T-cell (primary cell): Measurements from ENCODE around the gene ATXN7. TPM values are rescaled to one million over a fixed set of nuclear protein-coding genes. Genes with fewer than 3 reads are reported as not detected.

ENCODE experiments used
- ATAC-seq, 4 experiments: fragments of 200-7000 bp in 3 of 4; fragments of 150-1000 bp in 1 of 4; cut with Tn5 transposase; replicated peaks in 1 of 4; 1 replicate in 3 of 4; 2 replicates in 1 of 4; pipeline ENCODE4 v1.10.0; 2021; ENCODE audit warnings: moderate library complexity in 3 of 4, mild to moderate bottlenecking in 2 of 4, moderate number of reproducible peaks in 1 of 4
- CTCF ChIA-PET, 2 donors: fragments of 300-600 bp; sonication (Branson Sonifier 250); formaldehyde crosslinking; loops; one replicate each; lab custom pipeline; 2022; ENCODE audit warnings: antibody characterized with exemption in 2 of 2; lab: Charles Lee
- POLR2A ChIA-PET, 2 donors: fragments of 300-600 bp; sonication (Branson Sonifier 250); formaldehyde crosslinking; loops; one replicate each; lab custom pipeline; 2022; ENCODE audit warnings: antibody characterized with exemption in 2 of 2; lab: Charles Lee
- DNase-seq, 35 experiments: peaks; one replicate each; pipeline versions ENCODE4 v3.0.0 to v3.0.0-alpha.2; 2013 to 2023
- H3K27ac ChIP-seq: one replicate; pipeline ENCODE4 v1.5.1; 2013; ENCODE audit warnings: low read length
- H3K27me3 ChIP-seq, 2 experiments: replicated peaks in 1 of 2; 1 replicate in 1 of 2; 2 replicates in 1 of 2; pipeline versions ENCODE4 v1.6.1 to v1.7.0; 2013; ENCODE audit warnings: low read length in 1 of 2, mixed read lengths in 1 of 2; ENCODE audit not compliant: control insufficient read depth in 2 of 2, insufficient read depth in 2 of 2; ENCODE audit errors: extremely low read depth in 1 of 2
- H3K36me3 ChIP-seq, 2 donors: 1 replicate in 1 of 2; 2 replicates in 1 of 2; pipeline versions ENCODE4 v1.6.1 to v1.7.0; 2013; ENCODE audit warnings: low read length in 1 of 2; ENCODE audit not compliant: control insufficient read depth in 2 of 2, insufficient read depth in 1 of 2; ENCODE audit errors: extremely low read depth in 1 of 2
- H3K4me1 ChIP-seq, 2 experiments: 1 replicate in 1 of 2; 2 replicates in 1 of 2; pipeline versions ENCODE4 v1.6.1 to v1.7.0; 2013; ENCODE audit warnings: low read length in 2 of 2, mixed read lengths in 1 of 2; ENCODE audit not compliant: insufficient read depth in 2 of 2, control insufficient read depth in 1 of 2; ENCODE audit errors: extremely low read depth in 1 of 2
- H3K4me3 ChIP-seq, 2 donors: 1 replicate in 1 of 2; 2 replicates in 1 of 2; pipeline versions ENCODE4 v1.5.1 to v1.7.0; 2013; ENCODE audit warnings: mild to moderate bottlenecking in 2 of 2, low read length in 1 of 2, moderate library complexity in 1 of 2; ENCODE audit not compliant: control insufficient read depth in 1 of 2; ENCODE audit errors: extremely low read depth in 1 of 2
- H3K9me3 ChIP-seq: 2 replicates; pipeline ENCODE4 v1.7.0; 2013
- H3K27ac Mint-ChIP-seq, 2 donors: one replicate each; pipeline ENCODE4 v1.8.0; 2020 to 2021; ENCODE audit warnings: mild to moderate bottlenecking in 2 of 2, mixed read lengths in 2 of 2
- H3K27me3 Mint-ChIP-seq, 2 donors: one replicate each; pipeline ENCODE4 v1.8.0; 2021 to 2022; ENCODE audit warnings: mixed read lengths in 2 of 2
- H3K36me3 Mint-ChIP-seq: one replicate; pipeline ENCODE4 v1.8.0; 2021; ENCODE audit warnings: mixed read lengths
- H3K4me1 Mint-ChIP-seq, 3 donors: one replicate each; pipeline ENCODE4 v1.8.0; 2020 to 2022; ENCODE audit warnings: mixed read lengths in 3 of 3, mild to moderate bottlenecking in 1 of 3
- H3K4me3 Mint-ChIP-seq, 3 donors: one replicate each; pipeline ENCODE4 v1.8.0; 2020 to 2022; ENCODE audit warnings: mild to moderate bottlenecking in 3 of 3, mixed read lengths in 3 of 3, moderate library complexity in 3 of 3
- H3K9me3 Mint-ChIP-seq, 3 donors: one replicate each; pipeline ENCODE4 v1.8.0; 2020 to 2022; ENCODE audit warnings: mixed read lengths in 3 of 3
- WGBS: methylation state at CpG from one replicate; pipeline ENCODE4 v1.1.5; 2013; ENCODE audit warnings: missing lambda C conversion rate; ENCODE audit not compliant: insufficient coverage; 5-methylcytosine and 5-hydroxymethylcytosine counted together
- total RNA-seq, 35 experiments: library from RNA in 6 of 35; stranded (reverse) in 6 of 35; fragments of 120-200 nt in 1 of 35; gene quantifications; one replicate each; pipeline versions ENCODE4 v1.2.1 to v1.2.4 and lab custom pipeline; 2013 to 2026

Gene ATXN7
- total RNA-seq, 5 donors from 2014 or later (not counting 1 experiment from before 2014, with no cell fraction given): 110 to 231 (median 123) TPM

GRCh38 chr3:63969876-63970275 lies 106.2 kb downstream of the ATXN7 start:
- no peaks in the 10 kb centered on the region for H3K27me3 Mint-ChIP-seq
- ATAC-seq: no peak
- H3K36me3 Mint-ChIP-seq: peaks cover 16% of the 10 kb centered on the region
- H3K9me3 Mint-ChIP-seq: no peaks in the 10 kb centered on the region
- POLR2A ChIA-PET: interaction anchor here in 1 of 2 donors (1.7 kb wide), 1 partner anchor 9 kb away, joined by 10 read pairs; no protein-coding TSS in a partner anchor
- peak overlapping the region; percentile 4 to 76 for H3K4me3 ChIP-seq
- H3K36me3 ChIP-seq: peaks cover 4 to 14% of the 10 kb centered on the region in 2 donors
- H3K4me1 Mint-ChIP-seq: peaks cover 80 to 97% (median 86%) of the 10 kb centered on the region in 3 donors
- WGBS: 0% methylated on average over 2 of the region's 2 CpGs
- H3K4me1 ChIP-seq: peaks cover 52 to 56% of the 10 kb centered on the region in 2 experiments
- DNase-seq: peak in 1 of 35 experiments; percentile 36
- H3K9me3 ChIP-seq: no peaks in the 10 kb centered on the region
- peak overlapping the region; percentile 95 to 98 for H3K27ac Mint-ChIP-seq
- no peaks in the 10 kb centered on the region for H3K27me3 ChIP-seq
- CTCF ChIA-PET: interaction anchor here (1.2 to 3.3 kb wide), 5 partner anchors 8 to 53 kb away, joined by 3 to 16 read pairs (median 10); partner anchors contain the start of gene PSMD6 (in 1 of the 2)
- peak overlapping the region; percentile 91 to 97 (median 95) for H3K4me3 Mint-ChIP-seq
- peak overlapping the region; percentile 81 for H3K27ac ChIP-seq

GRCh38 chr3:63970631-63971475 lies 107.2 kb downstream of the ATXN7 start:
- no peaks in the 10 kb centered on the region for H3K27me3 Mint-ChIP-seq
- Histone ChIP-seq H3K27me3 (no peaks in the 10 kb centered on the region), H3K4me1 (peaks cover 53 to 63% of the 10 kb centered on the region in 2 experiments), H3K9me3 (no peaks in the 10 kb centered on the region), H3K36me3 (peaks cover 4 to 14% of the 10 kb centered on the region in 2 donors), H3K4me3 (peak overlapping the region; percentile 4 to 76), H3K27ac (peak overlapping the region; percentile 81)
- peaks cover 16% of the 10 kb centered on the region for H3K36me3 Mint-ChIP-seq
- no peaks in the 10 kb centered on the region for H3K9me3 Mint-ChIP-seq
- peak overlapping the region; percentile 95 to 98 for H3K27ac Mint-ChIP-seq
- ChIA-PET CTCF (interaction anchor here (1.4 to 2.9 kb wide), 2 partner anchors 8 to 9 kb away, joined by 3 to 16 read pairs (median 11); no protein-coding TSS in a partner anchor), POLR2A (interaction anchor here in 1 of 2 donors (0.6 to 2.1 kb wide), 3 partner anchors 8 to 76 kb away, joined by 4 to 10 read pairs (median 6); no protein-coding TSS in a partner anchor)
- 54% methylated on average over 5 of the region's 11 CpGs for WGBS
- ATAC-seq (no peak), DNase-seq (no peak)
- peaks cover 82 to 94% (median 91%) of the 10 kb centered on the region in 3 donors for H3K4me1 Mint-ChIP-seq
- peak overlapping the region; percentile 91 to 97 (median 95) for H3K4me3 Mint-ChIP-seq

DNA sequence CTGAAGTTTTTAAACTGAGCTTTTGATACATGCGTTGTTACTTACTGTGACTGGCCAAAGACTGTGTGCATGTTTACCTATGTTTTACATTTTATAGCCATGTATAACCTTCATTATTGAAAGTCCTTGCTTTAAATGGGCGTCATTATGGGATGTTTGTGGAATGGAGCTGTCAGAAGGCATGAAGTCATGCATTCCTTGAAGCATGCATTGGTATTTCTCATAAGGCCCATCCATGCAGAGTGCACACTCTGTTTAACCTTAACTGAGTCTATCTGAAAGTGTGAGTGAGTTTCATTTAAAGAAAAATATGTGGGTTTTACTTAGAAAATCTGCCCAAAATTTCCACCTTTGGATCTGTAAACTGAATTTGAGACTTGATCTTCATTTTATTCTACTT lies 108.5 kb downstream of the ATXN7 start:
- Histone ChIP-seq H3K9me3 (no peaks in the 10 kb centered on the region), H3K27me3 (no peaks in the 10 kb centered on the region), H3K4me3 (no peak overlapping the region), H3K27ac (peak overlapping the region; percentile 81), H3K36me3 (peaks cover 4 to 14% of the 10 kb centered on the region in 2 donors), H3K4me1 (peaks cover 49 to 62% of the 10 kb centered on the region in 2 experiments)
- ChIA-PET POLR2A (interaction anchor here (0.7 to 2.1 kb wide), 7 partner anchors 9 to 63 kb away, joined by 3 to 6 read pairs (median 3); partner anchors contain the start of gene SCAANT1 (in 1 of the 2)), CTCF (interaction anchor here (0.7 to 1.5 kb wide), 6 partner anchors 9 to 23 kb away, joined by 3 to 5 read pairs (median 3); no protein-coding TSS in a partner anchor)
- no peak for DNase-seq
- Mint-ChIP-seq H3K4me3 (peak overlapping the region; percentile 57 to 91 (median 59)), H3K27ac (peak overlapping the region; percentile 94 to 96), H3K27me3 (no peaks in the 10 kb centered on the region), H3K4me1 (peaks cover 83 to 94% (median 91%) of the 10 kb centered on the region in 3 donors), H3K9me3 (no peaks in the 10 kb centered on the region), H3K36me3 (peaks cover 16% of the 10 kb centered on the region)
- no CpG with 5 or more reads among the region's 2 CpGs for WGBS
- ATAC-seq: no peak

DNA sequence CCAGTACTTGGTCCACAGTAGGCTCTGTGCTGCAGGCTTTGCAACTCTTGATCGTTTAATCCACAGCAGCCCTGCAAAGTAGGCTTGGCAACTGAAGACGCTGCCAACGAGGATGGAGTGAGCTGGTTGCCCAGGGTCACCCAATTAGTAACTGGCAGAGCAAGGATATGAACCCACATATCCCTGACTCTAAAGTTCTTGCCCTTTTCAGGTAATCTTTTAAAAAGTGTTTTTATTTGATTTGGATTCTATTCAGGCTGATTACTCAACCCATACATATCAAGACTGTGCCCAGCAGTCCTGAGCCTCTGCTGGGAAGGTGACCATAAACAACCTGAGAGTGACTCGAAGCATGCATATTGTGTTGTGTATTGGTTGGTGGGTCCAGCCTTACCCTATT lies 109.3 kb downstream of the ATXN7 start:
- 67% methylated on average over 1 of the region's 4 CpGs for WGBS
- ATAC-seq (no peak), DNase-seq (no peak)
- Mint-ChIP-seq H3K36me3 (peaks cover 16% of the 10 kb centered on the region), H3K27me3 (no peaks in the 10 kb centered on the region), H3K9me3 (no peaks in the 10 kb centered on the region), H3K27ac (peak overlapping the region; percentile 94 to 96), H3K4me3 (peak overlapping the region; percentile 57 to 91 (median 59)), H3K4me1 (peaks cover 87 to 95% (median 94%) of the 10 kb centered on the region in 3 donors)
- no peaks in the 10 kb centered on the region for H3K27me3 ChIP-seq
- H3K36me3 ChIP-seq: peaks cover 4 to 14% of the 10 kb centered on the region in 2 donors
- H3K27ac ChIP-seq: peak overlapping the region; percentile 81
- no peaks in the 10 kb centered on the region for H3K9me3 ChIP-seq
- CTCF ChIA-PET: interaction anchor here (0.9 to 1.5 kb wide), 3 partner anchors 13 to 22 kb away, joined by 3 to 5 read pairs (median 4); no protein-coding TSS in a partner anchor
- H3K4me3 ChIP-seq: no peak overlapping the region
- POLR2A ChIA-PET: interaction anchor here (0.7 to 2.1 kb wide), 5 partner anchors 8 to 19 kb away, joined by 3 to 6 read pairs (median 3); no protein-coding TSS in a partner anchor
- peaks cover 51 to 67% of the 10 kb centered on the region in 2 experiments for H3K4me1 ChIP-seq

DNA sequence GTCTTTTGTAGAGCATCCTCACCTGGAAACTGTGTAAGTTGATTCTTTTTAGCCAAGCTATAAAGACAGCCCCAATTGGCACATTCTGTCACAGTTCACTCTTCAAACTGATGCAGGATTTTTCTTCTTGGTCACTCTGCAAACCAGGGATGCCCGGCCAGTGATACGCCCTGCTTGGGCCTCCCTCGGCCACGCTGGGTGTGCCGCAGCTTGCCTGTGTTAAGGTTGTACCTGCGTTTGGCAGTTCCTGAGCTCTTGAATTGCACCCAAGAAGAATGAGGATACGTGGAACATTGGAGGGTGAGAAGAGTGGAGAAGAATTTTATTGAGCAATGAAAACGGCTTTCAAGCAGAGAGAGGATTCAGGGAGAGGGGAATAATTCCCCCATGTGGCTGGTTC lies 109.7 kb downstream of the ATXN7 start:
- peaks cover 4 to 14% of the 10 kb centered on the region in 2 donors for H3K36me3 ChIP-seq
- no peak overlapping the region for H3K4me3 ChIP-seq
- Mint-ChIP-seq H3K4me1 (peaks cover 90 to 98% (median 95%) of the 10 kb centered on the region in 3 donors), H3K4me3 (peak overlapping the region in 1 of 3 donors; percentile 91), H3K9me3 (no peaks in the 10 kb centered on the region), H3K27ac (peak overlapping the region; percentile 94 to 96), H3K27me3 (no peaks in the 10 kb centered on the region), H3K36me3 (peaks cover 16% of the 10 kb centered on the region)
- H3K4me1 ChIP-seq: peaks cover 54 to 71% of the 10 kb centered on the region in 2 experiments
- 94% methylated on average over 8 of the region's 8 CpGs for WGBS
- ChIA-PET CTCF (interaction anchor here in 1 of 2 donors (1.5 to 1.6 kb wide), 2 partner anchors 20 kb away, joined by 4 to 5 read pairs; no protein-coding TSS in a partner anchor), POLR2A (interaction anchor here in 1 of 2 donors (2.1 kb wide), 1 partner anchor 8 kb away, joined by 6 read pairs; no protein-coding TSS in a partner anchor)
- H3K27ac ChIP-seq: peak overlapping the region; percentile 81
- H3K27me3 ChIP-seq: no peaks in the 10 kb centered on the region
- DNase-seq (no peak), ATAC-seq (no peak)
- H3K9me3 ChIP-seq: no peaks in the 10 kb centered on the region
